ENCODE measurements around the gene ANKMY2. TPM values are rescaled to one million over a fixed set of nuclear protein-coding genes. Genes with fewer than 3 reads are reported as not detected.

ANKMY2 gene
- total RNA-seq, 2 donors from 2014 or later = 17.8 to 31.4 TPM

DNA sequence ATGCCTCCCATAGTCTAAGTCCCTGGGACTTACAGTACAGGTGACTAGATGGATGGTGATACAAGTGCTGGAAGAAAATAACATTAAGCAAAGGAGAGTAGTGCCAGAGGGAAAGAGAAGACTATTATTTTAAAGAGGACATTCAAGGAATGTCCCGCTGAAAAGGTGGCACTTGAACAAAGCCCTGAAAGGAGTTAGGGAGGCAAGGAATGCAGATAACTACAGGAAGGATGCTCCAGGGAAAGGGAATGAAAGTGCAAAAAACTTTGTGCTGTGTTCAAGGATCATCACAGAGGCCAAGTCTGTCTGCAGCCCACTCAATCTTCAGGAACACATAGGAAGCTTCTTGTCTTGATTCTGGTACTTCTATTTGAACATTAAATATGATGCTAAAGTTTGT, 14.9 kb downstream of the ANKMY2 start:
- Histone ChIP-seq H3K27me3 (no peaks in the 10 kb centered on the region), H3K36me3 (no peaks in the 10 kb centered on the region), H3K27ac (no peak overlapping the region), H3K9me3 (no peaks in the 10 kb centered on the region), H3K4me3 (no peak overlapping the region), H3K4me1 (no peaks in the 10 kb centered on the region), H3K9ac (ENCODE audit: low read depth in 2 of 2, low read length in 2 of 2) (no peak overlapping the region)
- TF ChIP-seq, protein P1, sequence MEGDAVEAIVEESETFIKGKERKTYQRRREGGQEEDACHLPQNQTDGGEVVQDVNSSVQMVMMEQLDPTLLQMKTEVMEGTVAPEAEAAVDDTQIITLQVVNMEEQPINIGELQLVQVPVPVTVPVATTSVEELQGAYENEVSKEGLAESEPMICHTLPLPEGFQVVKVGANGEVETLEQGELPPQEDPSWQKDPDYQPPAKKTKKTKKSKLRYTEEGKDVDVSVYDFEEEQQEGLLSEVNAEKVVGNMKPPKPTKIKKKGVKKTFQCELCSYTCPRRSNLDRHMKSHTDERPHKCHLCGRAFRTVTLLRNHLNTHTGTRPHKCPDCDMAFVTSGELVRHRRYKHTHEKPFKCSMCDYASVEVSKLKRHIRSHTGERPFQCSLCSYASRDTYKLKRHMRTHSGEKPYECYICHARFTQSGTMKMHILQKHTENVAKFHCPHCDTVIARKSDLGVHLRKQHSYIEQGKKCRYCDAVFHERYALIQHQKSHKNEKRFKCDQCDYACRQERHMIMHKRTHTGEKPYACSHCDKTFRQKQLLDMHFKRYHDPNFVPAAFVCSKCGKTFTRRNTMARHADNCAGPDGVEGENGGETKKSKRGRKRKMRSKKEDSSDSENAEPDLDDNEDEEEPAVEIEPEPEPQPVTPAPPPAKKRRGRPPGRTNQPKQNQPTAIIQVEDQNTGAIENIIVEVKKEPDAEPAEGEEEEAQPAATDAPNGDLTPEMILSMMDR (IDR thresholded peaks at IDR 0.05) = no peak
- intact Hi-C loops (cut with DNase I) = no loop called here
- no peak for DNase-seq

DNA sequence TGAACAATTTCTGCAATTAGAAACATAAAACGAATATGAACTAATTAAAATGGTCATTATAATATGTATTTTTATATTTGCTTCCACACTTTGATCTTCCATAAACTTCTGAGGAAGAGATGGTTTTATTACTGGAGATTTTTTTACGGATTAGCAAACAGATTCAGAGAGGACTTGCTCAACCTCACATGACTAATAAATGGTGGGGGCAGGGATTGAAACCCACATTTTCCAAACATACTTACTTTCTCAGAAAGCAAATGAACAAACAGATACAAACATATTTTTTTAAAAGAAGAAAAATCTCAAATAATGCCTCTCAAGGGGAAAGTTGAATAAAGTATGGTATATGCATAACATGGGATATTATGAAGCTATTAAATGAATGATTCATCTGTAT, 18.3 kb downstream of the ANKMY2 start:
- no peaks in the 10 kb centered on the region for H3K36me3 ChIP-seq
- H3K9me3 ChIP-seq = no peaks in the 10 kb centered on the region
- H3K4me3 ChIP-seq = no peak overlapping the region
- H3K4me1 ChIP-seq = no peaks in the 10 kb centered on the region
- intact Hi-C loops (cut with DNase I) = no loop called here
- H3K27ac ChIP-seq = no peak overlapping the region
- DNase-seq = no peak
- no peak overlapping the region for H3K9ac ChIP-seq (ENCODE audit: low read depth in 2 of 2, low read length in 2 of 2)
- TF ChIP-seq, protein P1 (IDR thresholded peaks at IDR 0.05) = no peak
- no peaks in the 10 kb centered on the region for H3K27me3 ChIP-seq

DNA sequence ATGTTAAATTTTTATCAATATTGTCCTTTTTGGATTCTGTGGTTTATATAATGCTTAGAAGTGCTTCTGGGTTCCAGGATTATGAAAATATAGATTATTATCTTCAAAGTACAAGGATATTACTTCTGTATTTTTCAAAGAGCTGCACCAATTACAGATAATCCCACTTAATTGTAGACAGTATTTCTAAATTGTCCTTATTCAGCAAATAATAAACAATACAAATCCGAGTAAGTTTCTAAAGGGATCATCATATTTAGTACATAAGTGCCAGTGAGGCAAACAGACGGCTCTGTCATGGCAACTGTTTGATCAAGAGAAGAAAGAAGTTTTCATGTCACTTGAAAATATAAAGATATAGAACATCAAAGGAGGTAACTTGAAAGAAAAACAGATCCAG, 19.2 kb downstream of the ANKMY2 start:
- Histone ChIP-seq H3K36me3 (no peaks in the 10 kb centered on the region), H3K9me3 (no peaks in the 10 kb centered on the region), H3K27me3 (no peaks in the 10 kb centered on the region), H3K4me3 (no peak overlapping the region), H3K4me1 (no peaks in the 10 kb centered on the region), H3K27ac (no peak overlapping the region), H3K9ac (ENCODE audit: low read depth in 2 of 2, low read length in 2 of 2) (no peak overlapping the region)
- DNase-seq = no peak
- intact Hi-C loops (cut with DNase I) = no loop called here
- TF ChIP-seq, protein P1 (IDR thresholded peaks at IDR 0.05) = no peak

DNA sequence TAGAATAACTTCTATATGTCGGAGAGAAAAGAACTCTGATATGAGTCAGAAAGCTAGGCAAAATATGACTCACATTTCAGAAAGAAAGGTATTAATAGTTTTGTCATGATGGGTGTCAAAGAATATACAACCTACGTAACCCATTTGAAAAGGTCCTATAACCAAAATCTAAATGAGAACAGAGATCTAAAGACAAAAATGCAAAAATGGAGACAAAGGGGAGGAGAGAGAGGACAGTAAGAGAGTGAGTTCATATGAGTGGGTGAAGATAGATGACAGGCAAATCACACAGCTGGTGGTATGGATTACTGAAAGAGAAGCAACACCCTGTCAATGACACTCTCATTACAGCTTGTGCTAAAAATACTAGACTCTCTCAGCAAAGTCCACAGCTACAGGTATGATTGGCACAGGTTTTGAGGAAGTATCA, 25.6 kb downstream of the ANKMY2 start:
- H3K9me3 ChIP-seq = no peaks in the 10 kb centered on the region
- no peaks in the 10 kb centered on the region for H3K27me3 ChIP-seq
- H3K4me3 ChIP-seq = no peak overlapping the region
- TF ChIP-seq, protein P1 (IDR thresholded peaks at IDR 0.05) = no peak
- no peak overlapping the region for H3K9ac ChIP-seq (ENCODE audit: low read depth in 2 of 2, low read length in 2 of 2)
- no peaks in the 10 kb centered on the region for H3K36me3 ChIP-seq
- DNase-seq = no peak
- no peaks in the 10 kb centered on the region for H3K4me1 ChIP-seq
- intact Hi-C loops (cut with DNase I) = no loop called here
- H3K27ac ChIP-seq = no peak overlapping the region

DNA sequence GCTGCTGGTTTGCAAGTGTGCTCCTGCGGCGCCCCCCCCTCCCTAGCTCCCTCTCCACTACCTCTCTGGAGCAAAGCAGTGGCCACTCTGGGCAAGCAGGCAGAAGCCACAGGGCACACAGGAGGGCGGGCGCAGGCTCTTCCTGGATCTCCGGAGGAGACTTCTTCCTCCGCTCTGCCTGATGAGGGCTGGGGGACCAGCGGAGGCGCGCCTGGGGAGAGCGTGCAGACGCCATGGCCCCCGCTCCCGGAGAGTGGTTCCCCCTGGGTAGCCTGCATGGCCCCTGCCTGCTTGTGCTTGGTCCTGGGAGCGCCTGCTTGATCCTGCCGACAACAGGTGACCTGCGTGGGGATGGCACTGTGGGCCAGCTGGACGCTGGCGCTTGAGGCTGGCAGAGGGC, 29.0 kb downstream of the ANKMY2 start:
- Histone ChIP-seq H3K27me3 (no peaks in the 10 kb centered on the region), H3K36me3 (no peaks in the 10 kb centered on the region), H3K9me3 (no peaks in the 10 kb centered on the region), H3K4me1 (no peaks in the 10 kb centered on the region), H3K9ac (ENCODE audit: low read depth in 2 of 2, low read length in 2 of 2) (no peak overlapping the region), H3K27ac (no peak overlapping the region), H3K4me3 (no peak overlapping the region)
- TF ChIP-seq, protein P1 (IDR thresholded peaks at IDR 0.05) = no peak
- DNase-seq = no peak
- intact Hi-C loops (cut with DNase I) = no loop called here

DNA sequence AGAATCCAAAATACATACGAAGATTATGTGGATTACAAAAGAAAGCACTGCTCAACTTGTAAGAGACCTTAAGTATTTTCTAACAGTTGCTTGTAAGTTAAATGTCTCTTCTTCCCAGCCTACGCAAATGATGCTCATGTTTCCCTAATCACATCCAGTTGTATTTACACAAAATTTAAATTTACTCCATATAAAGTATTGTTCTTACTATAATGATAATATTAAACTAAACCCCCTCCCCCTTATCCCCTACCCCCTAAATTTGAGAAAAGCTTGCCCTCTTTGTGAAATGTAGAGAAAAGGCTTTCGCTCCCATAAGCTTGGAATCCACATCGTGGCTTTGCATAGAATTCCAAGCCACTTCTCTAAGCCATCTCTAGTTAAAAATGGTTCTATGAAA, 29.4 kb downstream of the ANKMY2 start:
- H3K27ac ChIP-seq = no peak overlapping the region
- no peaks in the 10 kb centered on the region for H3K9me3 ChIP-seq
- TF ChIP-seq, protein P1 (IDR thresholded peaks at IDR 0.05) = no peak
- no peaks in the 10 kb centered on the region for H3K36me3 ChIP-seq
- H3K9ac ChIP-seq (ENCODE audit: low read depth in 2 of 2, low read length in 2 of 2) = no peak overlapping the region
- DNase-seq = no peak
- no peaks in the 10 kb centered on the region for H3K27me3 ChIP-seq
- no peak overlapping the region for H3K4me3 ChIP-seq
- H3K4me1 ChIP-seq = no peaks in the 10 kb centered on the region
- intact Hi-C loops (cut with DNase I) = no loop called here
